Vagina (tissue), 2 donors: ENCODE measurements around the gene ANKS1B.

ENCODE experiments used
- POLR2A ChIP-seq, 2 donors: fragments of 450-650 bp; IDR thresholded peaks; one replicate each; pipeline ENCODE4 v1.6.1; 2017; ENCODE audit warnings: antibody characterized with exemption in 2 of 2, mild to moderate bottlenecking in 2 of 2, moderate library complexity in 2 of 2
- POLR2AphosphoS5 ChIP-seq, 2 donors: sonication (generic); formaldehyde crosslinking; IDR thresholded peaks; one replicate each; pipeline ENCODE4 v1.9.0; 2017; ENCODE audit warnings: antibody characterized with exemption in 2 of 2, mild to moderate bottlenecking in 2 of 2, low read depth in 1 of 2; ENCODE audit not compliant: insufficient read depth in 1 of 2

DNA sequence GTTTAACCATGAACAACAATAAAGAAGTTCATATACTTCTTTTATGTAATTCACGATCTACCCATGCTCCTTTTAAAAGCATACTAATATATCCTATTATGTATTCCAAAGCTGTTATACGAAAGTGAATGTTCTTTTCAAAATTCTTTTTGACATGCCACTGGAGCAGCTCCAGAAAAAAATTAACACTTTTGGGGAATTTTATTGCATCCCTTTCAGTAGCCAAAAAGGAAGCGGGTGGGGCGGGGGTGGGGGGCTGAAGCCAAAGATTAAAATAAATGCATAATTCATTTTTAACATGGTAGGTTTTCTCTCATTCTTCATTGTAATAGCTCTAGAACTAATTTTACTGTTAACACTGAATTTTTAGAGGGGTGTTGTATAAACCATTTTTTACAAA is 123.0 kb downstream of the ANKS1B start:
- TF ChIP-seq POLR2A (IDR thresholded peaks at IDR 0.05): no peak
- no peak for TF ChIP-seq POLR2AphosphoS5 (IDR thresholded peaks at IDR 0.05; ENCODE audit: insufficient read depth in 1 of 2, low read depth in 1 of 2)
